Measurements from ENCODE around the gene TMEM62. TPM values are rescaled to one million over a fixed set of nuclear protein-coding genes. Genes with fewer than 3 reads are reported as not detected.
"Not testable (repeated sequence)": the region's sequence is repeated elsewhere in the genome, so short reads cannot be mapped to it uniquely, and the experiment has no call there.

TMEM62 gene
- total RNA-seq, 1 experiment from 2014 or later, result 66.1 TPM

DNA sequence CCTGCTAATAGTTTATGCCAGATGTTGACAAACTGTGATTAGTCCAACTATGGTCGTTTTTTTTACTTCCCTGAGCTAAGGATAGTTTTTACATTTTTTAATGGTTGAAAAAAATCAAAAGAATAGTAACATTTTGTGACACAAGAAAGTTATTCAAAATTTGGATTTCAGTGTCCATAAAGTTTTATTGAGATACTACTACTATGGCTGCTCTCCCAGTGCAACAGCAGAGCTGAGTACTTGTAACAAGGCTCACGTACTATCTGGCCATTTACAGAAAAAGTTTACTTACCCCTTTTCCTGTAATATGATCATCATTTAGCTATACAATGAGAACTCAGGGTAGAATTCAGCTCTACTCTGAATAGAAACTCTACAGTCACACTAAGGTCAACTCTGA lies 11.5 kb upstream of the TMEM62 start:
- no peak for DNase-seq (ENCODE audit: low spot score)

DNA sequence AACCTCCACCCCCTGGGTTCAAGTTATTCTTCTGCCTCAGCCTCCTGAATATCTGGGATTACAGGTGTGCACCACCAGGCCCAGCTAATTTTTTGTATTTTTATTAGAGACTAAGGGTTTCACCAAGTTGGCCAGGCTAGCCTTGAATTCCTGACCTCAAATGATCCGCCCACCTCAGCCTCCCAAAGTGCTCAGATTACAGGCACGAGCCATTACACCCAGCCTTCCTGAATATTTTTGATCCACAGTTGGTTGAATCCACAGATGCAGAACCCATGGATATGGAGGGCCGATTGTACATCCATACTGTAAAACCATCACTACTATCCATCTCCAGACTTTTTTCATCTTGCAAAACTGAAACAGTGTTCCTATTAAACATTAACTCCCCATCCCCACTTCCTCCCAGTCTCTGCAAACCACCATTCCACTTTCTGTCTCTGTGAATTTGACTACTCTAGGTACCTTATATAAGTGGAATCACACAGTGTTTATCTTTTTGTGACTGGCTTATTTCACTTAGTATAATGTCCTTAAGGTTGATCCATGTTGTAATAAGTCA lies 8.2 kb upstream of the TMEM62 start:
- DNase-seq (ENCODE audit: low spot score), result peak; percentile 60

DNA sequence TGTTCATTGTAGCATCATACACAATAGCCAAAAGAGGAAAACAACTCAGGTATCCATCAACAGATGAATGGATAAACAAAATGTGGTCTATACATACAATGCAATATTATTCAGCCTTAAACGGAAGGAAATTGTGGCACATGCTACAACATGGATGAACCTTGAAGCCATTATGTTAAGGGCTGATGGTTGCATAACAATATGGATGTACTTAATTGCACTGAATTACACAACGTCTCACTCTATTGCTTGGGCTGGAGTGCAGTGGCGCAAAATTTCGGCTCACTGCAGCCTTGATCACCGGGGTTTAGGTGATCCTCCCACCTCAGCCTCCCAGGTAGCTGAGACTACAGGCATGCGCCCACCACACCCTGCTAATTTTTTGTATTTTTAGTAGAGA lies 7.0 kb upstream of the TMEM62 start:
- no peak for DNase-seq (ENCODE audit: low spot score)

DNA sequence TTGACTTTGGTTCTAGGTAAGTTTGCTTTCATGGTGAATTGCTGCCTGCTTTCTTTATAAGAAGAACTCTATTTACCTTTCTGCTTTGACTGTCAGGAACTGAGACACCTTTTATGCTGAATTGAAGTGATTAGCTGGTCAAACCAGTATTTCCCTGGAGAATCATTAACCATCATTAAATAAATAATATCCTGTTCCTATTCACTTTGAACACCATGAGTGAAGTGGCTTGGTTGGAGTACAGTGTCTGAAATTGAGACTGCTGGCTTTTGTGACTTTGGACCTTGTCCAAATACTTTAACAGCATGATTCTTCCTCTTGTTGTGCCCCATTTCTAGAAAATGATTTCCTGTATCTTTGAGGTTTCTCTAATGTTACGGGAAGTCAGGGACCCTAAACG lies 5.6 kb upstream of the TMEM62 start:
- peak; percentile 99 for DNase-seq (ENCODE audit: low spot score)

DNA sequence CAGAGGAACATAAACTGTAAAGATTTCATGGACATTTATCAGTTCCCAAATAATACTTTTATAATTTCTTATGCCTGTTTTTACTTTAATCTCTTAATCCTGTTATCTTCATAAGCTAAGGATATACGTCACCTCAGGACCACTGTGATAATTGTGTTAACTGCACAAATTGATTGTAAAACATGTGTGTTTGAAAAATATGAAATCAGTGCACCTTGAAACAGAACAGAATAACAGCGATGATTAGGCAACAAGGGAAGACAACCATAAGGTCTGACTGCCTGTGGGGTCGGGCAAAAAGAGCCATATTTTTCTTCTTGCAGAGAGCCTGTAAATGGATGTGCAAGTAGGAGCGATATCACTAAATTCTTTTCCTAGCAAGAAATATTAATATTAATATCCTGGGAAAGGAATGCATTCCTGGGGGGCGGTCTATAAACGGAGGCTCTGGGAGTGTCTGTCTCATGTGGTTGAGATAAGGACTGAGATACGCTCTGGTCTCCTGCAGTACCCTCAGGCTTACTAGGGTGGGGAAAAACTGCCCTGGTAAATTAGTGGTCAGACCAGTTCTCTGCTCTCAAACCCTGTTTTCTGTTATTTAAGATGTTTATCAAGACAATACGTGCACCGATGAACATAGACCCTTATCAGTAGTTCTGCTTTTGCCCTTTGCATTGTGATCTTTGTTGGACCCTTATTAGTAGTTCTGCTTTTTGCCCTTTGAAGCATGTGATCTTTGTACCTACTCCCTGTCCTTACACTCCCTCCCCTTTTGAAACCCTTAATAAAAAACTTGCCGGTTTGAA lies 5.0 kb upstream of the TMEM62 start:
- DNase-seq (ENCODE audit: low spot score), result peak; percentile 48

DNA sequence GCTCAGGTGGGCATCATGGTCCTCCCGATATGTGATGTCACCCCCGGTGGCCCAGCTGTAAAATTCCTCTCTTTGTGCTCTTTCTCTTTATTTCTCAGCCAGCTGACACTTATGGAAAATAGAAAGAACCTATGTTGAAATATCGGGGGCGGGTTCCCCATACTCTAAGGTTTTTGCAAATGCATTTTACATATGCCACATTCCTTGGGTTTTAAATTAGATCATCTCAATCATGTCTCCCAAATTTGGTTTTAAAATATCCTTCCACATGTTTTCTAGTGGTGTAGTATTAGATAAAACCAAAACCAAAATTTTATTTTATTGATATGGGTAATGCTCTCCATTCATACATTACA lies 4.4 kb upstream of the TMEM62 start:
- DNase-seq (ENCODE audit: low spot score), result no peak

DNA sequence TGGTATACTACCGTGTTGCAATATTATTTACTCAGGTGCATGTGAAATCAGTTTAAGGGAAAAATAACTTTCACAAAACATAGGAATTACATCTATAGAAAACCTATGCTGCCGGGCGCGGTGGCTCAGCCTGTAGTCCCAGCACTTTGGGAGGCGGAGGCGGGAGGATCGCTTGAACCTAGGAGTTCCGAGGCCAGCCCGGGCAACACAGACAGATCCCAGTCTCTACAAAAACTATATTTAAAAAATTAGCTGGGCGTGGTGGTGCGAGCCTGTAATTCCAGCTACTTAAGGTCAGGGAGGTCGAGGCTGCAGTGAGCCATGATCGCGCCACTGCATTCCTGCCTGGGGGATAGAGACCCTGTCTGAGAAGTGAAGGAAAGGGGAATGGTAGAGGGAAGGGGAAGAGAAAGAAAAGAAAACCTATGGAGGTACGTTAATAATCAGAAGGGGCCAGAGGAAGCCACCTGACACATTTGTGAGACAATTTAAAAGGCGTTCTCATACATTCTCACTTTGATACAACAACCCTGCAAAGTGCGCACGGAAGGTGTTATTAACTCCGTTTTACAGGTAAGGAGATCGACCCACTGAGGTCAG lies 456 bp upstream of the TMEM62 start:
- no peak for DNase-seq (ENCODE audit: low spot score)

DNA sequence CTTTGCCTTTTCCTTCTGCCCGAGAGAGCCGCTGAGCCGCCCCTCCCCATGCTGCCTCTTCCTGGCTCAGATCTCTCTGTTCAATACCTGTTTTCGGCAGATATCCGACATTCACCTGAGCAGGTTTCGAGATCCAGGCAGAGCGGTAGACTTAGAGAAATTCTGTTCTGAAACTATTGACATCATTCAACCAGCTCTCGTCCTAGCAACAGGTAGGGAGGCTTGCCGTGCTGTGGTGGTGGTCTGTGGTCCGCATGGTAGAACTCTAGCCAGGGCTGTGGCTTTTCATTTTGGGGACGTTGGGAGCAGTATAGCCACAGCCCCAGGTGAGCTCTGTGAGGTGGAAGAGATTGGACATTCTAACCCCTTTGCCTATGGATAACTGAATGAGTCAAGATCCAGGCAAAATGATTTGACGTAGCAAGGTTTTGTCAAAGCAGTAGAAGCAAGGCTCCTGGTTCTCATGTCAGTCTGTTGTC lies 810 bp downstream of the TMEM62 start:
- peak; percentile 61 for DNase-seq (ENCODE audit: low spot score)

DNA sequence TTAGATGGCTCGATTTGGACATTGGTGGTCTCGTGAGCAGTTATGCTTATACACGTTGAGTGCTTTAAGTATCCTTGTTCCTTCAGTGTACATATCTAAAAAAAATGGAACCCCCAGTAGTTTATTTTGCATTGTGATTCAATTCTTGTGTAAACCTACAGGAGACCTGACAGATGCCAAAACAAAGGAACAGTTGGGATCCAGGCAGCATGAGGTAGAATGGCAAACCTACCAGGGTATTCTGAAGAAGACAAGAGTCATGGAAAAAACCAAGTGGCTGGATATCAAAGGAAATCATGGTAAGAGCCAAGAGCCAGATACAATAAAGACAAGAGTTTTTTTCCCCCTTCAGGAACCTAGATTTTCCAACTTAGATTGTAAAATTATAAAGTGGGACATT lies 2.0 kb downstream of the TMEM62 start:
- DNase-seq (ENCODE audit: low spot score), result no peak

DNA sequence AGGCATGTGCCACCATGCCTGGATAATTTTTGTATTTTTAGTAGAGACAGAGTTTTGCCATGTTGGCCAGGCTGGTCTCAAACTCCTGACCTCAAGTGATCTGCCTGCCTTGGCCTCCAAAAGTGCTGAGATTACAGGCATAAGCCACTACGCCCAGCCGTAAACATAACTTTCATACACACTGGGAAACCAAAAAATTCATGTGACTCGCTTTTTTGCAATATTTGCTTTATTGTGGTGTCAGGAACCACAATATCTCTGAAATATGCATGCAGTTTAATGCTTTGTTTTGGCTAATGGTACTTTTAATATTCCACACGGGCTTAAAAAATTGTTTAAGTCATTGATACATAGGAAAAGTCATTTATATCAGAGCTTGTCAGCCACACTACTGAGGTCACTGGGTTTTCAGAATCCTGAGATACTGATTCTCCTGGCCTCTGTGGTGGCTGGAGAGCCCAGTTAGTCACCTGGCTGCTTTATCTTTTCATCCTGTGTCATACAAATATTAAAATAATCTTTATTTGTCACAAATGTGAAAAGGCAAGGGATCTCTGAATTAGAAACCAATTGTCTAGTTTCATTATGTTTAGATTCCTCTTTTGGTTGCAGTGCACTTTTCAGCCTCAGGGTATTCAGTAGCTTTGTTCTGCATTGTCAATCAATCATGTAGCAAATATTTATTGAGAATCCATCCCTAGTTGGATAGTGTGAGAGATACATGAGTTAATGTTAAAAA lies 10.0 kb downstream of the TMEM62 start:
- no peak for DNase-seq (ENCODE audit: low spot score)

DNA sequence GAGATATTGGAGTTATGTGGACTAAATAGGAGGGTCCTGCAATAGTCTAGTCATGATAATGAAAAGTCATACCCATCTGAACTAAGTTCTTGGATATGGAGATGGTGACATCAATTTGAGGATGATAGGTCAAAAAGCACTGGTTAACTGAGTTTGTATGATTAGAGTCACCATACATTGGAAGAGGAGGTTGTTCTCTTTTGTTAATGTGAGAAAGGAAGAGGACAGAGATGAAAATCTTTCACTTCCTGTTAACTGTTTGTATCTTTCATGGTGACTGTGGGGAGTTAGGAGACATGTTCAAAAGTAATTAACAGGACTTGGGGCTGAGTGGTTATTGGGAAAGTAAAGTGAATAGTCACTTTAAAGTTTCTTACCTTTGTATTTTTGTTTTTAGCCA lies 11.1 kb downstream of the TMEM62 start:
- DNase-seq (ENCODE audit: low spot score), result no peak

DNA sequence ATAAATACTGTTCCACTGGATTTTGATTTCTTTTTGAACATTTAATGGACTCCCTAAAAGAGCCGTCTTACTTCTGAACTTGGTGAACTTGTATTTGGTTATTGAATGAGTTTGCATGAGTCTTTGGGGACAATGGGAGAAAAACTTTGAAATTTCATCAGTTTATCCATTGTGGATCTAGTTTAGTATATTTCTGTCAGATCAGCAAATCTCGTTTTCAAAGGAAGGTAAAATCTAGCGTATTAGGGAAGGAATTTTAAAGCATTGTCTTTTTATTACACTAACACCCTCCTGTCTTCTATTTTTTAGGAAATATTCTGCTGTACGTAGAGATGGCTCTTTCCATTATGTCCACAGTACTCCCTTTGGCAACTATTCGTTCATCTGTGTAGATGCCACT lies 12.8 kb downstream of the TMEM62 start:
- no peak for DNase-seq (ENCODE audit: low spot score)

DNA sequence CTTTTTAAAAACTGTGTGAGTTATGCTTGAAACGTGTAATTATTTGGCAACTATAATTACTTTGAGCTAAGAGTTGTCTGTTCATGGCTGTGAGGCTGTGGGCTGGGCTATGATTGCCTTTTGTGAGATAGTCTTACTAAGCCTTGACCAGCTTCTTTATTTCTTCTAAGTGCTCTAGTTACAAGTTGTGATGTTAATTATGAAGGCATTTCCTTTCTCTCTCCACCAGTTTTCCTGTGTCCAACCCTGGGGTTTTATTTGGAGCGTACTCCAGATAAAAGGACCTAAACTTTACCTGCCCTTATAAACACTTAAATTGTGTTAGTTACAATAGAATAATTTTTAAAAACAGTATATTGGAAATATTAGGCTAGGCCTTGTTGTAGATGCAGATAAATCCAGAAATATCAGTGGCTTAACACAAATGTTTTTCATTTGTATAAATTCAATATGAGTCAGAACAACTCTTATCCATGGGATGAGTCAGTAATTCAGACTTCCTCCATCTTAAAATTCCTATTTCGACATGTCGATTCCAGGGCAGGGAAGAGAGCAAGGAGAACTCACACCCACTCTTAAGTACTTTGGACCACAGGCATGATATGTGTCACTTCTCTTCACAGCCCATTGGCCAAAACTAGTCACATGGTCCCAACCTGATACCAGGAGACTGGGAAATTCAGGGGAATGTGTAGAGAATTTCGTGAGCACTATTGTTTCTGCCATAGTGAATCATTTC lies 17.0 kb downstream of the TMEM62 start:
- DNase-seq (ENCODE audit: low spot score), result peak; percentile 31

DNA sequence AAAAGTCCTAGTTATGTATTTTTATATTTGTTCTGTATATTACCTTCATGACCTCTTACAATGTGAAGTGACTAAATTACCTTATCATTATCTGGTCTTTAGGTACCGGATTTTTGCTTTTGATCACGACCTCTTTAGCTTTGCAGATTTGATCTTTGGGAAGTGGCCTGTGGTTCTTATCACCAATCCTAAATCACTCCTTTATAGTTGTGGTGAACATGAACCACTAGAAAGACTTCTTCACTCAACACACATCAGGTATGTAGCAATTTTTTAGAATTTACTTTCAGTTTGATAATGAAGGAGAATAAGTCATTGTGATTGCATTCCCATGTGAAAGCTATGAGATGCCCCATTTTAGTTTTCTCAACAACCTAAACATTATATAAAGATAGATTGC lies 18.3 kb downstream of the TMEM62 start:
- no peak for DNase-seq (ENCODE audit: low spot score)

DNA sequence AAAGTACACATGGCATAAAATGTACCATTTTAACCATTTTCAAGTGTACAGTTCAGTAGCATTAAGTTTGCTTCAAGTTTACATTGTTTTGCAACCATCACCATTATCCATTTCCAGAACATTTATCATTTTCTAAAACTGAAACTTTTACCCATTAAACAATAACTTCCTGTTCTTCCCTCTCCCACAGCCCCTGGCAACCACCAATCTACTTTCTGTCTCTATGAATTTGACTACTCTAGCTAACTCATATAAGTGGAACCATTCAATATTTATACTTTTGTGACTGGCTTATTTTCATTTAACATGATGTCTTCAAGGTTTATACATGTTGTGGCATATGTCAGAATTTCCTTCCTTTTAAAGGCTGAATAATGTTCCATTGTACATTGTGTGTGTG lies 19.9 kb downstream of the TMEM62 start:
- no peak for DNase-seq (ENCODE audit: low spot score)

DNA sequence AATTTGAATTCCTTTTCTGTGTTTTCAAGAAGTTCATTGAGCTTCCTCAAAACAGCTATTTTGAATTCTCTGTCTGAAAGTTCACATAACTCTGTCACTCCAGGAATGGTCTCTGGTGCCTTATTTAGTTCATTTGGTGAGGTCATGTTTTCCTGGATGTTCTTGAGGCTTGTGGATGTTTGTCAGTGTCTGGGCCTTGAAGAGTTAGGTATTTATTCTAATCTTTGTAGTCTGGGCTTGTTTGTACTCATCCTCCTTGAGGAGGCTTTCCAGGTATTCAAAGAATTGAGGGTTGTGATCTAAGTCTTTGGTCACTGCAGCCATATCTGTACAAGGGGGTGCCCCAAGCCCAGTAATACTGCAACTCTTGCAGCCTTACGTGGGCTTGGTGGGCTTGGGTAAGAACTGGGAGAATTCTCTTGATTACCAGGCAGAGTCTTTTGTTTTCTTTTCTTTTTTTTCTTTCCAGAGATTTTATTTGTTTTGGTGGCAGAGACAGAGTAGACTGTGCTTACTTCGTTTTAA lies 32.5 kb downstream of the TMEM62 start:
- DNase-seq (ENCODE audit: low spot score), result no peak

DNA sequence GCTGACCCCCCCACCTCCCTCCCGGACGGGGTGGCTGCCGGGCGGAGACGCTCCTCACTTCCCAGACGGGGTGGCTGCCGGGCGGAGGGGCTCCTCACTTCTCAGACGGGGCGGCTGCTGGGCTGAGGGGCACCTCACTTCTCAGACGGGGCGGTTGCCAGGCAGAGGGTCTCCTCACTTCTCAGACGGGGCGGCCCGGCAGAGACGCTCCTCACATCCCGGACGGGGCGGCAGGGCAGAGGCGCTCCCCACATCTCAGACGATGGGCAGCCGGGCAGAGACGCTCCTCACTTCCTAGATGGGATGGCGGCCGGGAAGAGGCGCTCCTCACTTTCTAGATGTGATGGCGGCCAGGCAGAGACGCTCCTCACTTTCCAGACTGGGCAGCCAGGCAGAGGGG lies 33.9 kb downstream of the TMEM62 start:
- not testable (repeated sequence) for DNase-seq (ENCODE audit: low spot score)

DNA sequence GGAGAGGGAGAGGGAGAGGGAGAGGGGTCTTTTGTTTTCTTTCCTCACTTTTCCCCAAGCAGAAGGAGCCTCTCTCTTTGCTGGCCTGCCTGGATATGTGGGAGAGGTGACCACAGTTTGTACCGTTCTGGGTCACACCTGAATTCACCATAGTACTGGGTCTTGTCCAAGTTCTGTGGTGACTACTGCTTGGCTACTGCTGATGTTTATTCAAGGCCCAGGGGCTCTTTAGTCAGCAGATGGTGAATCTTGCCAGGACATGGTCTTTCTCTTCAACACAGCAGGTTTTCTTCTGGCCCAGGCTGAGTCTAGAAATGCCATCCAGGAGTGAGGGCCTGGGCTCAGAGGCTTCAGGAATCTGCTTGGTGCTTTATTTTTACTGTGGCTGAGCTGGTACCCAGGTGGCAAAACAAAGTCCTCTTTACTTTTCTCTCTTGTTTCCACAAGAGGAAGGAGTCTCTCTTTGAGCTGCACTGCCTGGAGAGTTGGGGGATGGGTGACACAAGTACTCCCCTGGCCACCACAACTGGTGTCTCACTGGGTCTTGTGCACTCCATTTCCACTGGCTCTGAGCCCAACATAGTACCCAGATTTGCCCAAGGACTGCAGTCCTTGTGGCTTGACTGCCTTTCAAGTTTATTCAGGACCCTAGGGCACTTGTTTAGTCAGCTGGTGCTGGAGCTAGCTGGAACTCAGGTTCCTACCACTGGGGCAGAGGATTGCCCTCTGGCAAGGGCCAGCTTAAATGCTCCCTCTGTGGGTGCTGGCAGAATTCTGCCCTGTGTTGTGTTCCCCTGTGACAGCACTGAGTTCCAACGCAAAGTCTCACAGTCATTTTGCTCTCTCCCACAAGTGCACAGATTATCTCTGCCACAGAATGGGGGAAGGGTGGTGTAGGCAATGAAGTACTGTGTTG lies 35.1 kb downstream of the TMEM62 start:
- DNase-seq (ENCODE audit: low spot score), result no peak

DNA sequence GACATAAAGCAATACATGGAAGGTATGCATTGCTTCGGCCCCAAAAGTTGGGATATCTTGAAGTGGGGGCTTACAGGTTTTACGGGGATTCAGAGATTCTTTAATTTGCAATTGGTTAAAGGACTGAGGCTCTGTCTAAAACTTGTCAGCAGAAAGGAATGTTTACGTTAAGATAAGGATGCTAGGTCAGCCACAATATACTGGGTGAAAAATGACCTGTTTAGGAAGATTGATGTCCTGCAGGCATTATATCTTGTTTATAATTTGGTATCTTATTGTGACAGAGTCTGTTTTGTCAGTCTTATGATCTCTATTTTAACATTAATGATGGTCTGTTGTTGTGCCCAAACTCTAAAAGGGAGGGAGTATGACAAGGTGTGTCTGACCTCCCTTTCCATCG lies 36.5 kb downstream of the TMEM62 start:
- no peak for DNase-seq (ENCODE audit: low spot score)

DNA sequence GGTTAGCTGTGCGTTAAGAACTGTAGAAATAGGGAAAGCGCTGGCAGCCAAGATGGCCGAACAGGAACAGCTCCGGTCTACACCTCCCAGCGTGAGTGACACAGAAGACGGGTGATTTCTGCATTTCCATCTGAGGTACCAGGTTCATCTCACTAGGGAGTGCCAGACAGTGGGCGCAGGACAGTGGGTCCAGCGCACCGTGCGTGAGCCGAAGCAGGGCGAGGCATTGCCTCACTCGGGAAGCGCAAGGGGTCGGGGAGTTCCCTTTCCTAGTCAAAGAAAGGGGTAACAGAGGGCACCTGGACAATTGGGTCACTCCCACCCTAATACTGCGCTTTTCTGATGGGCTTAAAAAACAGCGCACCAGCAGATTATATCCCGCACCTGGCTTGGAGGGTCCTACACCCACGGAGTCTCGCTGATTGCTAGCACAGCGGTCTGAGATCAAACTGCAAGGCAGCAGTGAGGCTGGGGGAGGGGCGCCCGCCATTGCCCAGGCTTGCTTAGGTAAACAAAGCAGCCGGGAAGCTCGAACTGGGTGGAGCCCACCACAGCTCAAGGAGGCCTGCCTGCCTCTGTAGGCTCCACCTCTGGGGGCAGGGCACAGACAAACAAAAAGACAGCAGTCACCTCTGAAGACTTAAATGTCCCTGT lies 42.4 kb downstream of the TMEM62 start:
- DNase-seq (ENCODE audit: low spot score), result not testable (repeated sequence)
